MM.1S (cell line): ENCODE results near the gene CADM2.

Experiments
- DNase-seq: peaks from one replicate; pipeline ENCODE4 v3.0.0-alpha.2; 2015
- H2AFZ ChIP-seq: fragments of 300-600 bp; sonication (generic); 2 replicates; pipeline ENCODE4 v1.6.0; 2016; ENCODE audit warnings: antibody characterized with exemption, low read length
- H3F3A ChIP-seq: fragments of 300-600 bp; sonication (generic); 2 replicates; pipeline ENCODE4 v1.6.1; 2016; ENCODE audit warnings: mild to moderate bottlenecking, antibody characterized with exemption, low read length, moderate library complexity, mixed read lengths; ENCODE audit not compliant: insufficient read depth
- H3K27ac ChIP-seq: fragments of 300-600 bp; sonication (generic); 2 replicates; pipeline ENCODE4 v1.5.1; 2016; ENCODE audit warnings: mild to moderate bottlenecking, low read length
- H3K27me3 ChIP-seq: fragments of 300-600 bp; sonication (generic); replicated peaks from 2 replicates; pipeline ENCODE4 v1.6.0; 2016; ENCODE audit warnings: low read length; ENCODE audit not compliant: insufficient read depth
- H3K36me3 ChIP-seq: fragments of 300-600 bp; sonication (generic); replicated peaks from 2 replicates; pipeline ENCODE4 v1.6.1; 2016; ENCODE audit warnings: mild to moderate bottlenecking, low read length, mixed read lengths; ENCODE audit not compliant: insufficient read depth
- H3K4me1 ChIP-seq: fragments of 300-600 bp; sonication (generic); 2 replicates; pipeline ENCODE4 v1.6.1; 2016; ENCODE audit warnings: low read length, mixed read lengths
- H3K4me2 ChIP-seq: fragments of 300-600 bp; sonication (generic); 2 replicates; pipeline ENCODE4 v1.6.0; 2016; ENCODE audit warnings: low read depth, low read length
- H3K4me3 ChIP-seq: fragments of 300-600 bp; sonication (generic); 2 replicates; pipeline ENCODE4 v1.5.1; 2016; ENCODE audit warnings: low read length, mixed read lengths
- H3K79me2 ChIP-seq: fragments of 300-600 bp; sonication (generic); 2 replicates; pipeline ENCODE4 v1.6.1; 2016; ENCODE audit warnings: mixed run types, low read length, mixed read lengths
- H3K9ac ChIP-seq: fragments of 300-600 bp; sonication (generic); 2 replicates; pipeline ENCODE4 v1.6.1; 2016; ENCODE audit warnings: low read length, mixed read lengths
- H3K9me2 ChIP-seq: fragments of 300-600 bp; sonication (generic); replicated peaks from 2 replicates; pipeline ENCODE4 v1.6.1; 2016; ENCODE audit warnings: mild to moderate bottlenecking, low read length, mixed read lengths; ENCODE audit not compliant: insufficient read depth
- H3K9me3 ChIP-seq: fragments of 300-600 bp; sonication (generic); replicated peaks from 2 replicates; pipeline ENCODE4 v1.6.1; 2016; ENCODE audit warnings: mild to moderate bottlenecking, low read length, mixed read lengths; ENCODE audit not compliant: insufficient read depth
- H4K20me1 ChIP-seq: fragments of 300-600 bp; sonication (generic); 2 replicates; pipeline ENCODE4 v1.6.1; 2016; ENCODE audit warnings: mild to moderate bottlenecking, low read length, moderate library complexity, mixed read lengths; ENCODE audit not compliant: insufficient read depth
- CTCF ChIP-seq: fragments of 300-600 bp; sonication (generic); IDR thresholded peaks from 2 replicates; pipeline ENCODE4 v1.5.1; 2016; ENCODE audit warnings: antibody characterized with exemption, low read length, mixed read lengths
- EZH2 ChIP-seq: fragments of 300-600 bp; sonication (generic); optimal IDR thresholded peaks from 2 replicates; pipeline ENCODE3; 2017; ENCODE audit warnings: low read depth, mild to moderate bottlenecking, antibody characterized with exemption, low read length, mixed read lengths
- EZH2phosphoT487 ChIP-seq: fragments of 300-600 bp; sonication (generic); IDR thresholded peaks from 2 replicates; pipeline ENCODE4 v1.6.1; 2018; ENCODE audit warnings: antibody characterized with exemption, low read length

The CADM2 gene

DNA sequence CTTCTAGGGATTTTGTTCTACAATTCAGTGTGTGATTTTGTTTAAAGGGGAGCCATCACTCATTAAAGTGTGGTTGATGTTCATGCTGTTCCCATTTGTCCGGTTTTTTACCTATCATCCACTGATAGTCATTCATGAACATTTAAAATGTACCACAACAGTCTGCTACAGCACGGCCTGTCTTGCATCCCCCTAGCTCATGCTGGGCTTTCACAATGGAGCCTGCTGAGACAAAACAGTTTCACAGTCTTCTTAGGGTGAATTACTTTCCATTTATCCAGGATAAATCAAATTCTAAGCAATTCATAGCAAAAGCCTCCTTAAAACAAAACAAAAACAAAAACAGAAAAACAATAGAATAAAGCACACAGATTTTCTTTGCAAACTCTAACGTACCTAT is 627.2 kb downstream of the CADM2 start:
- DNase-seq = no peak
- Histone ChIP-seq H4K20me1 (no peaks in the 10 kb centered on the region), H3K79me2 (no peaks in the 10 kb centered on the region), H3K36me3 (no peaks in the 10 kb centered on the region), H3K27me3 (peaks cover 69% of the 10 kb centered on the region), H3K9ac (no peak overlapping the region), H3K27ac (no peak overlapping the region), H2AFZ (no peak overlapping the region), H3K4me1 (0 out of 2 replicates have a peak, but pooled peaks cover 7% of the 10 kb centered on the region), H3K4me3 (no peak overlapping the region), H3F3A (no peaks in the 10 kb centered on the region), H3K9me2 (no peaks in the 10 kb centered on the region), H3K9me3 (no peaks in the 10 kb centered on the region), H3K4me2 (no peak overlapping the region)
- no peak for TF ChIP-seq CTCF
- TF ChIP-seq EZH2phosphoT487 = no peak
- TF ChIP-seq EZH2 = no peak

GRCh38 chr3:85589145-85589544 is 630.4 kb downstream of the CADM2 start:
- H3K9ac ChIP-seq = no peak overlapping the region
- no peak overlapping the region for H3K4me2 ChIP-seq
- H3K27ac ChIP-seq = no peak overlapping the region
- DNase-seq = no peak
- no peaks in the 10 kb centered on the region for H3K9me2 ChIP-seq
- no peak overlapping the region for H2AFZ ChIP-seq
- no peak overlapping the region for H3K4me3 ChIP-seq
- peaks cover 40% of the 10 kb centered on the region for H3K27me3 ChIP-seq
- no peaks in the 10 kb centered on the region for H3K36me3 ChIP-seq
- TF ChIP-seq CTCF (no peak), EZH2phosphoT487 (no peak), EZH2 (no peak)
- H3K79me2 ChIP-seq = no peaks in the 10 kb centered on the region
- H3K9me3 ChIP-seq = no peaks in the 10 kb centered on the region
- H4K20me1 ChIP-seq = no peaks in the 10 kb centered on the region
- 0 out of 2 replicates have a peak, but pooled peaks cover 7% of the 10 kb centered on the region for H3K4me1 ChIP-seq
- H3F3A ChIP-seq = no peaks in the 10 kb centered on the region

GRCh38 chr3:85591451-85591850 is 632.7 kb downstream of the CADM2 start:
- no peak overlapping the region for H3K9ac ChIP-seq
- DNase-seq = no peak
- no peaks in the 10 kb centered on the region for H3K4me1 ChIP-seq
- H3F3A ChIP-seq = no peaks in the 10 kb centered on the region
- no peak overlapping the region for H3K4me2 ChIP-seq
- H3K27me3 ChIP-seq = peaks cover 24% of the 10 kb centered on the region; the same call in 1 of the 2 replicates
- no peaks in the 10 kb centered on the region for H3K9me2 ChIP-seq
- no peaks in the 10 kb centered on the region for H3K9me3 ChIP-seq
- no peaks in the 10 kb centered on the region for H4K20me1 ChIP-seq
- no peak overlapping the region for H3K4me3 ChIP-seq
- no peak overlapping the region for H2AFZ ChIP-seq
- TF ChIP-seq EZH2phosphoT487 (no peak), EZH2 (no peak), CTCF (no peak)
- H3K79me2 ChIP-seq = no peaks in the 10 kb centered on the region
- H3K27ac ChIP-seq = no peak overlapping the region
- H3K36me3 ChIP-seq = no peaks in the 10 kb centered on the region
